Breast epithelium (tissue), 4 donors: ENCODE results near the gene PSMA1. TPM values are rescaled to one million over a fixed set of nuclear protein-coding genes. Genes with fewer than 3 reads are reported as not detected.

Source experiments
- DNase-seq, 2 donors: peaks; one replicate each; pipeline ENCODE4 v3.0.0-alpha.2; 2019; ENCODE audit warnings: low spot score in 2 of 2
- H3K27ac ChIP-seq, 2 donors: fragments of 200-600 bp; sonication (generic) in 1 of 2; one replicate each; pipeline ENCODE4 v1.5.1; 2016 to 2019; ENCODE audit warnings: mild to moderate bottlenecking in 1 of 2
- H3K27me3 ChIP-seq, 2 donors: fragments of 200-600 bp; sonication (generic) in 1 of 2; one replicate each; pipeline versions ENCODE4 v1.5.1 to v1.6.0; 2017 to 2019; ENCODE audit warnings: control low read depth in 1 of 2, mild to moderate bottlenecking in 1 of 2
- H3K36me3 ChIP-seq: fragments of 200-600 bp; one replicate; pipeline ENCODE4 v1.5.1; 2019
- H3K4me1 ChIP-seq, 2 donors: fragments of 200-600 bp; sonication (generic); one replicate each; pipeline ENCODE4 v1.5.1; 2016 to 2019; ENCODE audit warnings: control low read depth in 1 of 2
- H3K4me3 ChIP-seq, 3 donors: fragments of 200-600 bp; sonication (generic); 1 replicate in 2 of 3; 2 replicates in 1 of 3; pipeline ENCODE4 v1.5.1; 2016 to 2019; ENCODE audit warnings: mild to moderate bottlenecking in 3 of 3, moderate library complexity in 2 of 3
- H3K9me3 ChIP-seq, 2 donors: fragments of 200-600 bp; sonication (generic) in 1 of 2; one replicate each; pipeline ENCODE4 v1.5.1; 2016 to 2019; ENCODE audit warnings: control low read depth in 1 of 2
- CTCF ChIP-seq, 3 donors: fragments of 450-650 bp; IDR thresholded peaks; one replicate each; pipeline ENCODE4 v1.5.1; 2016 to 2017; ENCODE audit warnings: antibody characterized with exemption in 3 of 3, mild to moderate bottlenecking in 3 of 3, moderate library complexity in 3 of 3
- POLR2A ChIP-seq: fragments of 450-650 bp; IDR thresholded peaks from one replicate; pipeline ENCODE4 v1.6.1; 2016; ENCODE audit warnings: antibody characterized with exemption, mild to moderate bottlenecking, moderate library complexity
- POLR2AphosphoS5 ChIP-seq, 3 donors: sonication (generic); formaldehyde crosslinking; IDR thresholded peaks; one replicate each; pipeline ENCODE4 v1.6.1; 2017; ENCODE audit warnings: antibody characterized with exemption in 3 of 3
- intact Hi-C: fragments of 100-400 bp; cut with DNase I; formaldehyde crosslinking; loops from one replicate; pipeline ENCODE4 v1.15.1; 2023; ENCODE audit warnings: low total_unique reads
- total RNA-seq, 3 donors: library from RNA; depleted of rRNA; stranded (reverse); fragments of >200 nt; gene quantifications; one replicate each; pipeline ENCODE4 v1.1.0, GENCODE V29; 2016

The PSMA1 gene
- total RNA-seq, 3 donors from 2014 or later: 107 to 120 (median 116) TPM

GRCh38 chr11:14529951-14530350 lies 9.8 kb upstream of the PSMA1 start:
- no peak for TF ChIP-seq POLR2AphosphoS5 (IDR thresholded peaks at IDR 0.05)
- TF ChIP-seq POLR2A: no peak
- TF ChIP-seq CTCF (IDR thresholded peaks at IDR 0.05): no peak
- Histone ChIP-seq H3K4me3 (no peak overlapping the region), H3K9me3 (no peaks in the 10 kb centered on the region), H3K27ac (no peak overlapping the region), H3K4me1 (no peaks in the 10 kb centered on the region), H3K36me3 (no peaks in the 10 kb centered on the region), H3K27me3 (no peaks in the 10 kb centered on the region)
- no peak for DNase-seq
- intact Hi-C loops: no loop called here

- Histone ChIP-seq H3K4me1 (no peaks in the 10 kb centered on the region), H3K27ac (no peak overlapping the region), H3K27me3 (no peaks in the 10 kb centered on the region), H3K9me3 (no peaks in the 10 kb centered on the region), H3K4me3 (no peak overlapping the region), H3K36me3 (no peaks in the 10 kb centered on the region)
- intact Hi-C loops: no loop called here
- DNase-seq: no peak
- TF ChIP-seq POLR2A: no peak
- TF ChIP-seq POLR2AphosphoS5 (IDR thresholded peaks at IDR 0.05): no peak
- TF ChIP-seq CTCF (IDR thresholded peaks at IDR 0.05): no peak
Measured at GRCh38 chr11:14529321-14529720, 9.1 kb upstream of the PSMA1 start.

- intact Hi-C loops: no loop called here
- Histone ChIP-seq H3K4me1 (peaks cover 0 to 6% of the 10 kb centered on the region in 2 donors), H3K27me3 (no peaks in the 10 kb centered on the region), H3K9me3 (no peaks in the 10 kb centered on the region), H3K36me3 (no peaks in the 10 kb centered on the region), H3K27ac (no peak overlapping the region), H3K4me3 (no peak overlapping the region)
- no peak for DNase-seq
- TF ChIP-seq POLR2A: no peak
- TF ChIP-seq POLR2AphosphoS5 (IDR thresholded peaks at IDR 0.05): no peak
- TF ChIP-seq CTCF (IDR thresholded peaks at IDR 0.05): no peak
Measured at GRCh38 chr11:14522801-14523200, 2.6 kb upstream of the PSMA1 start.

- intact Hi-C loops: no loop called here
- H3K36me3 ChIP-seq: no peaks in the 10 kb centered on the region
- H3K4me1 ChIP-seq: peaks cover 0 to 6% of the 10 kb centered on the region in 2 donors
- no peak overlapping the region for H3K27ac ChIP-seq
- DNase-seq: no peak
- no peak for TF ChIP-seq POLR2AphosphoS5 (IDR thresholded peaks at IDR 0.05)
- no peak for TF ChIP-seq POLR2A
- no peak for TF ChIP-seq CTCF (IDR thresholded peaks at IDR 0.05)
- no peak overlapping the region for H3K4me3 ChIP-seq
- no peaks in the 10 kb centered on the region for H3K9me3 ChIP-seq
- no peaks in the 10 kb centered on the region for H3K27me3 ChIP-seq
Measured at GRCh38 chr11:14522245-14522644, 2.1 kb upstream of the PSMA1 start.

GRCh38 chr11:14520747-14521151 lies 563 bp upstream of the PSMA1 start:
- Histone ChIP-seq H3K36me3 (no peaks in the 10 kb centered on the region), H3K4me1 (peaks cover 0 to 6% of the 10 kb centered on the region in 2 donors), H3K27ac (peak overlapping the region; percentile 83 to 90), H3K4me3 (peak overlapping the region; percentile 73 to 86 (median 74)), H3K27me3 (no peaks in the 10 kb centered on the region), H3K9me3 (no peaks in the 10 kb centered on the region)
- no peak for TF ChIP-seq POLR2A
- TF ChIP-seq CTCF (IDR thresholded peaks at IDR 0.05): no peak
- TF ChIP-seq POLR2AphosphoS5 (IDR thresholded peaks at IDR 0.05): no peak
- DNase-seq: no peak
- intact Hi-C loops: no loop called here
